IPS-18c (cell line): ENCODE measurements around the gene DEFB121.
"Not testable (repeated sequence)": the region's sequence is repeated elsewhere in the genome, so short reads cannot be mapped to it uniquely, and the experiment has no call there.

ENCODE experiments used
- H3K4me3 ChIP-seq: 2 replicates; pipeline ENCODE4 v1.7.0; 2013; ENCODE audit warnings: low read depth, mild to moderate bottlenecking, low read length, moderate library complexity; ENCODE audit not compliant: insufficient read depth
- H3K9me3 ChIP-seq: one replicate; pipeline ENCODE4 v1.6.1; 2013; ENCODE audit warnings: mild to moderate bottlenecking, low read length, moderate library complexity; ENCODE audit not compliant: control insufficient read depth, insufficient read depth

Gene DEFB121

GRCh38 chr20:31406115-31406514 is at the start of gene DEFB121:
Gene DEFB121, minus strand, starts transcription at chr20:31406215. Its CDS starts 63 bp downstream, at chr20:31406152.
- no peak within 1 kb of the TSS; the same call in 1 of the 2 replicates for H3K4me3 ChIP-seq
- H3K9me3 ChIP-seq, result peaks cover 30% of the 10 kb centered on the region

- H3K4me3 ChIP-seq, result no peak overlapping the region
- no peaks in the 10 kb centered on the region for H3K9me3 ChIP-seq
Observed at GRCh38 chr20:31454361-31454760, 48.3 kb upstream of the DEFB121 start.

- no peak overlapping the region for H3K4me3 ChIP-seq
- no peaks in the 10 kb centered on the region for H3K9me3 ChIP-seq
Observed at GRCh38 chr20:31452575-31452974, 46.6 kb upstream of the DEFB121 start.

- no peak overlapping the region for H3K4me3 ChIP-seq
- H3K9me3 ChIP-seq, result no peaks in the 10 kb centered on the region
Observed at GRCh38 chr20:31449511-31450414, 43.7 kb upstream of the DEFB121 start.

- Histone ChIP-seq H3K9me3 (no peaks in the 10 kb centered on the region), H3K4me3 (no peak overlapping the region)
Observed at GRCh38 chr20:31446084-31446819, 40.2 kb upstream of the DEFB121 start.

- Histone ChIP-seq H3K4me3 (no peak within 1 kb of the TSS), H3K9me3 (peaks cover 7% of the 10 kb centered on the region)
Observed at GRCh38 chr20:31440012-31440659, 34.1 kb upstream of the DEFB121 start, which contains the start of gene DEFB123. Gene DEFB123, plus strand, starts transcription at chr20:31440632. Its CDS starts 67 bp downstream, at chr20:31440699.

- H3K4me3 ChIP-seq, result no peak overlapping the region
- peaks cover 2% of the 10 kb centered on the region for H3K9me3 ChIP-seq
Observed at GRCh38 chr20:31430568-31431115, 24.6 kb upstream of the DEFB121 start.

GRCh38 chr20:31427576-31427975 is 21.6 kb upstream of the DEFB121 start:
- H3K4me3 ChIP-seq, H3K9me3 ChIP-seq: not testable (repeated sequence)

GRCh38 chr20:31426891-31427551 is 21.0 kb upstream of the DEFB121 start:
- H3K4me3 ChIP-seq, H3K9me3 ChIP-seq: not testable (repeated sequence)

- no peak overlapping the region for H3K4me3 ChIP-seq
- H3K9me3 ChIP-seq, result peaks cover 8% of the 10 kb centered on the region
Observed at GRCh38 chr20:31425797-31426196, 19.8 kb upstream of the DEFB121 start.

- Histone ChIP-seq H3K9me3 (peaks cover 3% of the 10 kb centered on the region), H3K4me3 (no peak overlapping the region)
Observed at GRCh38 chr20:31418307-31418706, 12.3 kb upstream of the DEFB121 start.

- Histone ChIP-seq H3K4me3 (no peak overlapping the region), H3K9me3 (peaks cover under 1% of the 10 kb centered on the region)
Observed at GRCh38 chr20:31415653-31416052, 9.6 kb upstream of the DEFB121 start.

GRCh38 chr20:31414381-31414780 is 8.4 kb upstream of the DEFB121 start:
- Histone ChIP-seq H3K9me3 (peaks cover 5% of the 10 kb centered on the region), H3K4me3 (no peak overlapping the region)

GRCh38 chr20:31410011-31410410 is 4.0 kb upstream of the DEFB121 start:
- Histone ChIP-seq H3K4me3 (no peak overlapping the region), H3K9me3 (peaks cover 18% of the 10 kb centered on the region)

GRCh38 chr20:31403886-31404285 is 2.1 kb downstream of the DEFB121 start:
- Histone ChIP-seq H3K9me3 (peaks cover 25% of the 10 kb centered on the region), H3K4me3 (no peak overlapping the region)

GRCh38 chr20:31394900-31395299 is 11.1 kb downstream of the DEFB121 start:
- H3K4me3 ChIP-seq, result no peak overlapping the region; the same call in 1 of the 2 replicates
- peaks cover 2% of the 10 kb centered on the region for H3K9me3 ChIP-seq

GRCh38 chr20:31392836-31393235 is 13.2 kb downstream of the DEFB121 start:
- H3K9me3 ChIP-seq, result peaks cover 3% of the 10 kb centered on the region
- no peak overlapping the region for H3K4me3 ChIP-seq
